Upper lobe of left lung (tissue), 6 donors: ENCODE results near the gene ABCG2. TPM values are rescaled to one million over a fixed set of nuclear protein-coding genes. Genes with fewer than 3 reads are reported as not detected.
A peak's percentile ranks its signal among the peaks of the same experiment; 100 is the strongest.

Experiments
- ATAC-seq, 2 donors: fragments of 200-7000 bp; cut with Tn5 transposase; one replicate each; pipeline ENCODE4 v1.9.1; 2022; ENCODE audit warnings: mild to moderate bottlenecking in 2 of 2, moderate library complexity in 2 of 2; ENCODE audit not compliant: low FRiP score in 2 of 2
- DNase-seq, 2 donors: peaks; one replicate each; pipeline ENCODE4 v3.0.0-alpha.2; 2019 to 2020
- H3K27ac ChIP-seq, 4 donors: fragments of 200-600 bp; sonication (generic); one replicate each; pipeline ENCODE4 v1.5.1; 2016 to 2019
- H3K27me3 ChIP-seq, 4 donors: fragments of 200-600 bp; sonication (generic); one replicate each; pipeline ENCODE4 v1.5.1; 2017 to 2019
- H3K36me3 ChIP-seq, 4 donors: fragments of 200-600 bp; sonication (generic); one replicate each; pipeline ENCODE4 v1.5.1; 2016 to 2019
- H3K4me1 ChIP-seq, 4 donors: fragments of 200-600 bp; sonication (generic); one replicate each; pipeline ENCODE4 v1.5.1; 2018 to 2019
- H3K4me3 ChIP-seq, 4 donors: fragments of 200-600 bp; sonication (generic); one replicate each; pipeline ENCODE4 v1.5.1; 2017 to 2019; ENCODE audit warnings: mild to moderate bottlenecking in 2 of 4, moderate library complexity in 1 of 4
- H3K9me3 ChIP-seq, 4 donors: fragments of 200-600 bp; sonication (generic); one replicate each; pipeline ENCODE4 v1.5.1; 2018 to 2019
- EP300 ChIP-seq, 4 donors: sonication (generic); formaldehyde crosslinking; IDR thresholded peaks; one replicate each; pipeline ENCODE4 v1.5.1; 2017; ENCODE audit warnings: antibody characterized with exemption in 4 of 4, control low read depth in 2 of 4
- POLR2A ChIP-seq, 4 donors: fragments of 450-650 bp; IDR thresholded peaks; one replicate each; pipeline ENCODE4 v1.5.1; 2016 to 2017; ENCODE audit warnings: antibody characterized with exemption in 4 of 4, mild to moderate bottlenecking in 2 of 4
- POLR2AphosphoS5 ChIP-seq, 2 donors: sonication (generic); formaldehyde crosslinking; IDR thresholded peaks; one replicate each; pipeline ENCODE4 v1.5.1; 2017; ENCODE audit warnings: antibody characterized with exemption in 2 of 2
- WGBS, 2 donors: methylation state at CpG; one replicate each; pipeline ENCODE4 v1.1.5; 2017 to 2018; 5-methylcytosine and 5-hydroxymethylcytosine counted together
- total RNA-seq, 6 donors: library from RNA; depleted of rRNA in 4 of 6; stranded (reverse); fragments of >200 nt in 4 of 6; gene quantifications; one replicate each; pipeline versions ENCODE4 v1.1.0 to v1.2.1, GENCODE V29; 2016 to 2021
- TF ChIP-seq, protein P1 (sequence below), 6 experiments: fragments of 450-650 bp in 4 of 6; fragments of 200-600 bp in 2 of 6; sonication (generic) in 2 of 6; IDR thresholded peaks; one replicate each; pipeline ENCODE4 v1.5.1; 2016 to 2019; ENCODE audit warnings: antibody characterized with exemption in 6 of 6
- donor health status: DM: no; HTN: no; CAD: no; lungs with moderate emphysema.
- donor health status: DM: no; HTN: yes; CAD: no; lungs with severe emphysema.

Gene ABCG2
- total RNA-seq, 6 donors from 2014 or later = 3.8 to 11.7 (median 5.3) TPM; not detected in 1

DNA sequence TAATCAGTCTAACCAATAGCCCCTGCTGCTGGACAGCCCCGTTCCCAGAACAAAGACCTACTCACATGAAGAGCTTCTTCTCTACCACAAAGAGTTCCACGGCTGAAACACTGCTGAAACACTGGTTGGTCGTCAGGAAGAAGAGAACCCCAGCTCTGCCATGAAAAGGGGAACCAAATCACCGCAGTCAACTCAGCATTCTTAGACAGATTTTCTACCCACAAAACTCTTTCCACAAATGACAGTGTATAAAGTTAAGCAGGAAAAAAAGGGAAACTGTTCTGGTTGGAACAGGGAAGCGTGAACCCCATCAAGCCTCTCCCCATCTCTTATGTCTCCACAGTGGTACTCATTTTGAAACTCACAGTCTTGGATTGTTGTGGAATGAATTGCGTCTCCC lies 57.3 kb downstream of the ABCG2 start:
- DNase-seq = no peak

DNA sequence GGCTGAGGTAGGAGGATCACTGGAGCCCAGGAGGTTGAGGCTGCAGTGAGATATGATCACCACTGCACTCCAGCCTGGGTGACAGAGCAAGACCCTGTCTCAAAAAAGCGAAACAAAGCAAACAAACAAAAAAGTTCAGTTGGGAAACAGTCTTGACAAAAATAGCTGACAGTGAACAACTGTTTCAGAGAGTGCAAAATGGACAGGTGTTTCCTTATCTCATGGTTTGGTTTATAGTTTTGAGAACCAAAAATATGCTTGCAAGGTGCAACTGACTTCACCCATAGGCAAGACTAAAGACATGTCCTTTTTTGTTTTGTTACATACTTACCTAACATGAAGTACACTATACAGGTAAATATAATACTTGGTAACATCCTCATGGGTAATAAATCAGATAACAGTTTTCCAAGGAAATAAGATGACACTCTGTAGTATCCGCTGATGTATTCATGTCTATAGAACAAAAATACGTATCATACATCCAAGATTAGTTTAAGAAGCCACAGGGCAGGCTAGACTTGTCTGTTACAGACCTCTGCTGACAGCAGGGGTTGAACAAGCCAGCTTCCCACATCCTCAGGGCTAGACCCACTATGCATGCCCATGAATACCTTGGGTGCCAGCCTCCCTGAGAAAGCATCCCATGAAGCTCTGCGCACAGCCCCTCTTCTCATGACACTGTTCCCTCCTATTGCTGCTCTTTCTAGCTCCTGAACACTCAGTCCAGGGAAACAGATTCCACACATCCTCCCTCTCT lies 59.3 kb downstream of the ABCG2 start:
- ATAC-seq (no peak), DNase-seq (no peak)
- Histone ChIP-seq H3K27ac (no peak overlapping the region), H3K4me3 (no peak overlapping the region), H3K27me3 (no peaks in the 10 kb centered on the region), H3K9me3 (no peaks in the 10 kb centered on the region), H3K4me1 (no peaks in the 10 kb centered on the region), H3K36me3 (no peaks in the 10 kb centered on the region)
- TF ChIP-seq, protein P1, sequence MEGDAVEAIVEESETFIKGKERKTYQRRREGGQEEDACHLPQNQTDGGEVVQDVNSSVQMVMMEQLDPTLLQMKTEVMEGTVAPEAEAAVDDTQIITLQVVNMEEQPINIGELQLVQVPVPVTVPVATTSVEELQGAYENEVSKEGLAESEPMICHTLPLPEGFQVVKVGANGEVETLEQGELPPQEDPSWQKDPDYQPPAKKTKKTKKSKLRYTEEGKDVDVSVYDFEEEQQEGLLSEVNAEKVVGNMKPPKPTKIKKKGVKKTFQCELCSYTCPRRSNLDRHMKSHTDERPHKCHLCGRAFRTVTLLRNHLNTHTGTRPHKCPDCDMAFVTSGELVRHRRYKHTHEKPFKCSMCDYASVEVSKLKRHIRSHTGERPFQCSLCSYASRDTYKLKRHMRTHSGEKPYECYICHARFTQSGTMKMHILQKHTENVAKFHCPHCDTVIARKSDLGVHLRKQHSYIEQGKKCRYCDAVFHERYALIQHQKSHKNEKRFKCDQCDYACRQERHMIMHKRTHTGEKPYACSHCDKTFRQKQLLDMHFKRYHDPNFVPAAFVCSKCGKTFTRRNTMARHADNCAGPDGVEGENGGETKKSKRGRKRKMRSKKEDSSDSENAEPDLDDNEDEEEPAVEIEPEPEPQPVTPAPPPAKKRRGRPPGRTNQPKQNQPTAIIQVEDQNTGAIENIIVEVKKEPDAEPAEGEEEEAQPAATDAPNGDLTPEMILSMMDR (IDR thresholded peaks at IDR 0.05) = no peak
- TF ChIP-seq EP300 (IDR thresholded peaks at IDR 0.05) = no peak
- no peak for TF ChIP-seq POLR2A (IDR thresholded peaks at IDR 0.05)
- no peak for TF ChIP-seq POLR2AphosphoS5 (IDR thresholded peaks at IDR 0.05)
- 91 to 93% methylated on average over 4 of the region's 4 CpGs for WGBS, 2 donors

More for the DNA sequence above, 57.3 kb downstream of the ABCG2 start:
- H3K36me3 ChIP-seq = no peaks in the 10 kb centered on the region
- no peak overlapping the region for H3K27ac ChIP-seq
- H3K4me3 ChIP-seq = no peak overlapping the region
- H3K27me3 ChIP-seq = no peaks in the 10 kb centered on the region
- no peak for TF ChIP-seq POLR2A (IDR thresholded peaks at IDR 0.05)
- TF ChIP-seq, protein P1 (IDR thresholded peaks at IDR 0.05) = no peak
- peak; percentile 52 to 81 for ATAC-seq
- H3K9me3 ChIP-seq = no peaks in the 10 kb centered on the region
- H3K4me1 ChIP-seq = no peaks in the 10 kb centered on the region
- WGBS, 2 donors = 64 to 72% methylated on average over 6 of the region's 6 CpGs

DNA sequence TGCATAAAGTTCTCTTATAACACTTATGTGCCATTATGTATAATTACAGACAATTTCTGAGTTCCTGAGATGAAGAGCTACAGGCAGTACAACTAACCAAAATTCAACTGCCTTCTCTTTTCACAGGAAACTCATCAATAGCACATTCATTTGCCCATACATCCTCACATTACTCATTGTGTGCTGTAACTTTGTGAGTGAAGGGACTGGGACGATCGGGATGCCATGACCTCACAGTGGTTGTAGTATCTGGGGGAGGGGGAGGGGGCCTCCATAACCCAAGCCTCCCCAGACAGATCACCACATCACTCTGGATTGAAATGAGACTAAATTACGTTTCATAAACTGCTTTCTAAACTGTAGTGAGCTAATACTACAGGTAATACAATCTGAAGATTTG lies 60.7 kb downstream of the ABCG2 start:
- 86% methylated on average over 3 of the region's 3 CpGs for WGBS, 2 donors
- Histone ChIP-seq H3K27me3 (no peaks in the 10 kb centered on the region), H3K4me1 (no peaks in the 10 kb centered on the region), H3K27ac (no peak overlapping the region), H3K4me3 (no peak overlapping the region), H3K9me3 (no peaks in the 10 kb centered on the region), H3K36me3 (no peaks in the 10 kb centered on the region)
- DNase-seq = no peak
- ATAC-seq = no peak
- no peak for TF ChIP-seq EP300 (IDR thresholded peaks at IDR 0.05)
- no peak for TF ChIP-seq POLR2A (IDR thresholded peaks at IDR 0.05)
- TF ChIP-seq, protein P1 (IDR thresholded peaks at IDR 0.05) = no peak
- no peak for TF ChIP-seq POLR2AphosphoS5 (IDR thresholded peaks at IDR 0.05)

DNA sequence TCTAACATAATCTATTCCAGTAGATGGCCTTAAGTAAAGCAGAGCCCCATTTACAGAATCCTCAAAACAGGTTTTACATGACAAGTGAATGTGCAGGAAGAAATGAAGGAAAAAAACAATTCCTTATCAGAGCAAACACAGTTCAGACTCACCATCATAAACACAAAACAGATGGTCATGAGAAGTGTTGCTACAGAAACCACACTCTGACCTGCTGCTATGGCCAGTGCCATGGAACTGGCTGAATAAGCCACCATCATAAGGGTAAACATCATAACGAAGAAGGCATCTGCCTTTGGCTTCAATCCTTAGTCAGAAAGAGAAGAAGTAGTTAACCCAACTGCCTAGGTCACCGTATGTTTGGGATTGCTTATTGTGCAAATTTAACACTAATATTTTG lies 61.1 kb downstream of the ABCG2 start:
- ATAC-seq (no peak), DNase-seq (no peak)
- WGBS, 2 donors = 83 to 87% methylated on average over 2 of the region's 2 CpGs
- Histone ChIP-seq H3K36me3 (no peaks in the 10 kb centered on the region), H3K4me3 (no peak overlapping the region), H3K27ac (no peak overlapping the region), H3K4me1 (no peaks in the 10 kb centered on the region), H3K27me3 (no peaks in the 10 kb centered on the region), H3K9me3 (no peaks in the 10 kb centered on the region)
- TF ChIP-seq, protein P1 (IDR thresholded peaks at IDR 0.05) = no peak
- TF ChIP-seq EP300 (IDR thresholded peaks at IDR 0.05) (no peak), POLR2A (IDR thresholded peaks at IDR 0.05) (no peak), POLR2AphosphoS5 (IDR thresholded peaks at IDR 0.05) (no peak)

DNA sequence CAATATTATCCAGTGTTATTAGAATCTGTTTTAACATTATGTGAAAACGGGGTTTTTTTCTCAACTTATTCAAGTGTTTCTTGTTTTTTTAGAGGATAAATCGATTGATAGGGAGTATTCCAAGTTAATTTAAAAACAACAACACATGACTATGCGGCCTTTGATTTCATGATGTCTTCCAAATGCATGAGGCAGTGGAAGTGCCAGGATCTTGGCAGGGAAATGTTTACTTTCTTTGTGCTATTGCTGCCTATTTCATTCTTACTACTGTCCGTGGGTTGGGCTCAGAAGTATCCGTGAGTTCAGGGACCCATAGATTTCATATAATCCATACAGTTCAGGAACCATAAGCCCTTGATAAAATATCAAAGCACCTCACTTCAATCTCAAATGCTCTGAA lies 64.6 kb downstream of the ABCG2 start:
- WGBS, 2 donors = 83 to 84% methylated on average over 5 of the region's 5 CpGs

More for the DNA sequence above, 64.6 kb downstream of the ABCG2 start:
- no peak overlapping the region for H3K4me3 ChIP-seq
- H3K27me3 ChIP-seq = no peaks in the 10 kb centered on the region
- TF ChIP-seq EP300 (IDR thresholded peaks at IDR 0.05) (no peak), POLR2AphosphoS5 (IDR thresholded peaks at IDR 0.05) (no peak), POLR2A (IDR thresholded peaks at IDR 0.05) (no peak)
- TF ChIP-seq, protein P1 (IDR thresholded peaks at IDR 0.05) = no peak
- H3K9me3 ChIP-seq = no peaks in the 10 kb centered on the region
- no peaks in the 10 kb centered on the region for H3K36me3 ChIP-seq
- H3K27ac ChIP-seq = no peak overlapping the region
- DNase-seq = no peak
- no peak for ATAC-seq
- H3K4me1 ChIP-seq = no peaks in the 10 kb centered on the region
